Right hindlimb (tissue), 1 donor: ENCODE measurements around the gene SCG5.
"Not testable (repeated sequence)": the region's sequence is repeated elsewhere in the genome, so short reads cannot be mapped to it uniquely, and the experiment has no call there.

ENCODE experiments used
- DNase-seq: peaks from one replicate; pipeline ENCODE4 v3.0.0-alpha.2; 2018

The SCG5 gene, protein sequence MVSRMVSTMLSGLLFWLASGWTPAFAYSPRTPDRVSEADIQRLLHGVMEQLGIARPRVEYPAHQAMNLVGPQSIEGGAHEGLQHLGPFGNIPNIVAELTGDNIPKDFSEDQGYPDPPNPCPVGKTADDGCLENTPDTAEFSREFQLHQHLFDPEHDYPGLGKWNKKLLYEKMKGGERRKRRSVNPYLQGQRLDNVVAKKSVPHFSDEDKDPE

DNA sequence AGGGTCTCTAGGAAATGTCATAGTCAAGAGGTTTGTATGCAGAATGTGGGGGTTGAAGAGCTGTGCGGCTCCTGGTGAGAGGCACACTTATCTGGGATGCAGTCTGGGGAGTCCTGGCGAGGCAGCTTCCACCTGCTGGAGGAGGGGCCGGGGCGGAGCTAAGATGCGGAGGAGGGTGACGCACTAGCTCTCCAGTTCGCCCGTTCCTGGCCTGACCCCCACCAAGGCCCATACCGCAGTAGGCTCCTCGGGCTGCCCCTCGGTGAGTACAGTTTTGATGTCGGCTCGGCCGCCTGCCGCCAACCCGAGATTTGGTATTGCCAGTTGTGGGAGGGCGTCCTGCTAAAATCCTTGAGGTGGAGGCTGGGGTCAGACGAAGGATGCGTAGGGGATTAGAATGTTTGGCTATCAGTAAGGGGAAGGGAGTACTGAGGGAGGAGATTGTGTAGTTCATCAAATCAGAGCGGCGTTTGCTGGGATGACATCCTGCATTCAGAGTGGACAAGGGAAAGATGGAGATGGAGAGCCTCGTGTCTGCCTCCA, at the start of gene SCG5:
SCG5 (plus strand) TSS at position 194 of the 543 bp plus-strand sequence. CDS start 1,883 bp downstream, outside the sequence.
- DNase-seq = peak; percentile 62

DNA sequence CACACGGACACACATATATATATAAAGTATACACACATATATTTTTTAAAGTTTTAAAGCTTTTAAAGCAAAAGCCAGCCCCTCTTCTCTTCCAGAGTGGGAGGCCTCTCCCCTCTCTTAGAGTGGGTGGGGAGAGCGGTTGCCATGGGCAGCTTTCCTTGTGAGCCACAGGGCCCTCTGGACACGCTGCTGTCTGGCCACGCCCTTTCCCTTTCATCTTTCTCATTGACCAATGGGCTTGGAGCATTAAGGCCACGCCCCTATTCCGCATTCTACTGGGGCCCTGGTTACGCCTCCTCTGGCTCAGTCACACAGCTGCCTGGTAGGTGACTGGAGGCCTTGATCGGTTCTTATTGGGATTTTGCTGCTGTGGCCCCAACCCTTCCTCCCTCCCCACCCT, 48.4 kb upstream of the SCG5 start, which contains the start of gene GOLGA8N:
GOLGA8N (plus strand) TSS at position 306 of the 400 bp plus-strand sequence.
- not testable (repeated sequence) for DNase-seq

DNA sequence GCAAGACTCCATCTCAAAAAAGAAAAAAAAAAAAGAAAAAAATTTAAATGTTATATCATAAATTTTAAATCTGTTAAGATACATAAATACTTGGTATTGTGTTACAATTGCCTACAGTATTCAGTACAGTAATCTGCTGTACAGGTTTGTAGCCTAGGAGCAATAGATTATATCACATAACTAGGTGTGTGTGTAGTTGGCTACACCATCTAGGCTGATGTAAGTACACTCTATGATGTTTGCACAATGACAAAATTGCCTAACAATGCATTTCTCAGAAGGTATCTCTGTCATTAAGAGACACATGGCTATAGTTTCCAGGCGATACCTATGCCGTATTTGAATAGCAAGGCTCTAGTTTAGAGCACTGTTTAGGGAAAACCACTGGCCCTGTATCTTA, 32.0 kb upstream of the SCG5 start:
- DNase-seq = not testable (repeated sequence)

DNA sequence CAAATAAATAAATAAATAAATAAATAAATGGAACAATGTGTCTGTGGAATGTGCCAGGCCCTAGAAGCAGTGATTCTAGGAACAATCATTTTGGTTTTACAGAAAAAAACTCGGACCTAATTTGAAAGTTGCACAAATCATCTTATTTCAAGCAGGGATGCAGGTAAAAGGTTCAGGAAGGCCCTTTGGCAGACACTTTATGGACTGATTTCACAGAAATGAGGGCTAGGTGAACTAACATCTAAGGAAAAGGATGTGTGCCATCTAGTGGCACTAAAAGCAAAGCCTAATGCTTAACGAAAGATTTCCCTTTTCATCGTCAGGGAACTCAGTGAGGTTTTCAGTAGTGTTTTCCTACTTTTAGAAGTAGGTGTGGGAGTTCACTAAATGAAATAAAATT, 30.8 kb upstream of the SCG5 start:
- not testable (repeated sequence) for DNase-seq

DNA sequence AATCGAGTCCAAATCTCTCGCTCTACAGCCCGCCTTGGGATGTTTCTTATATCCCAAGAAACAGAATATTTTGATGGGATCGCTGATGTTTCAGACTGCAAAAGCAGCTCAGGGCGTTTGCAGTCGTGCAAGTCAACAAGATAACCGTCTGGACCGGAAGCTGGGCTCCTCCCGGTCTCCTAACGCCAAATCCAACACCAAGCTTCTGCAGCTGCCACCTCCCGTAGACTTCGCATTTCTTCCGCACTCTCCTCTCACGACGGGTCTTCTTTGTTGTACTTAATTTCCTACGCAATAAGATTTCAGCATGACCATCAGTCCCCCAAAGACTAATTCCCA, 26.8 kb upstream of the SCG5 start:
- not testable (repeated sequence) for DNase-seq

DNA sequence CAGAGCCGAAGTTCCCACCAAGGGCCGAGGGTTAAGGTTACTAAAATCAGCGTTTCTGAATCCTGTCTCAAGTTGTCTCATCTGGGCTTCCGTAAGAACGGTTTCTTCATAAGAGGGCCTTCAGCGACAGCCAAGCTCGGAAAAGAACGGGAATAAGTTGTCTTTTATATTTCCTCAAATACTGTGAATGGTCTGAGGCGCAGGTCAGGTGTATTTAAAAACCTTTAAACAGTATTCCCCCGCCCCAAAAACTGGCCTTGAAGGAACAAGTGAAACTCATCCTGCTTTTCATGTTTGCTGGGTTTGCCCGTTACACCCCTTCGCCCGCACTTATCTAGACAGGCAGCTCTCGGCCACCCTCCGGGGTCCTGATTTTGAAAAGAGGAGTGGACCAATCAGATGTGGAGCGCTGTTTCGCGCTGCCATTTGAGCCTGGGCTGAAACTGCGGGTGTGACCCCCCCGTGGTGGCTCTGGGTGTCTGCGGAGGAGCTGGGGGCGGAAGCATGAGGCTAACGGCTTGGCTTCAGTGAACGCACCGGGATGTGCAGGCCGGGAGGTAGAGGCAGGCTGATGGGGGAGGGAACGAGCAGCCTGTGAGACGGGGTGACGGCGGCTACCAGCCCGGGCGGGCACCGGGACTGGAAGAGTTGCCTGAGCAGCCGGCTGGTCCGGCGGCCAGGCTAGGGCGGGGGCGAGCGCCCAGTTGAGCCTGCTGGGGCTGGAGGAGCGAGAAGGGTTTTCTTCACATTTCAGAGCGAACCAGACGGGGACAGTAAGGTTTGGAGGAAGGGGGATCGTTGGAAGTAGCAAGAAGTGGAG, 26.2 kb upstream of the SCG5 start, which contains the start of gene ARHGAP11A:
ARHGAP11A (plus strand) TSS at position 454 of the 820 bp plus-strand sequence. CDS start 708 bp downstream, outside the sequence.
- DNase-seq = peak; percentile 89

DNA sequence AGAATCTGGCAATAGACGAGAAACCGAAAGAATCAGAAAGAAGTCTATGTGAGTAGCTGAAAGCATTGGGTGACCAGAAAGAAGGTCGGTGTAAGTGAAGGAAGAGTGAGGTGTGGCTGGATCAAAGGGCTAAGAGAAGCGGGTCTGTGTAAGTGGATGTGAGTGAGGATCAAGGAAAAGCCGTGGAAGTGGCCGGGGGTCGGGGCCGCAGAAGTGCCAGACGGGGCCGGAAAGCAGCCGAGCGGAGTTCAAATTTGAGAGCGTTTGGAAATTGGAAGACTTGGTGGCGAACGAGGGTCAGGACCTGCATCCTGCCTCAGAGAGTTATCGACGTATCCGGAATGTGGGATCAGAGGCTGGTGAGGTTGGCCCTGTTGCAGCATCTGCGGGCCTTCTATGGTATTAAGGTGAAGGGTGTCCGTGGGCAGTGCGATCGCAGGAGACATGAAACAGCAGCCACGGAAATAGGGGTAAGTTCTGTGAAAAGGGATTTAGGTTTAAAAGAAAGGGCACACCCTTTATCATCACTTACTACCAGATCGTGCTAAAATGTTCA, 25.6 kb upstream of the SCG5 start:
- DNase-seq = not testable (repeated sequence)

DNA sequence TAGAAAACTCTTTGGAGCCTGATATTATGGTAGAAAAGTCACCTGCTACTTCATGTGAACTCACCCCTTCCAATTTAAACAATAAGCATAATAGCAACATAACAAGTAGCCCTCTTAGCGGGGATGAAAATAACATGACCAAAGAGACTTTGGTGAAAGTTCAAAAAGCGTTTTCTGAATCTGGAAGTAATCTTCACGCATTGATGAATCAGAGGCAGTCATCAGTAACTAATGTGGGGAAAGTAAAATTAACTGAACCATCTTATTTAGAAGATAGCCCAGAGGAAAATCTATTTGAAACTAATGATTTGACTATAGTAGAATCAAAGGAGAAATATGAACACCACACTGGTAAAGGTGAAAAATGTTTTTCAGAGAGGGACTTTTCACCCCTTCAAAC, 5.1 kb upstream of the SCG5 start:
- DNase-seq = no peak

DNA sequence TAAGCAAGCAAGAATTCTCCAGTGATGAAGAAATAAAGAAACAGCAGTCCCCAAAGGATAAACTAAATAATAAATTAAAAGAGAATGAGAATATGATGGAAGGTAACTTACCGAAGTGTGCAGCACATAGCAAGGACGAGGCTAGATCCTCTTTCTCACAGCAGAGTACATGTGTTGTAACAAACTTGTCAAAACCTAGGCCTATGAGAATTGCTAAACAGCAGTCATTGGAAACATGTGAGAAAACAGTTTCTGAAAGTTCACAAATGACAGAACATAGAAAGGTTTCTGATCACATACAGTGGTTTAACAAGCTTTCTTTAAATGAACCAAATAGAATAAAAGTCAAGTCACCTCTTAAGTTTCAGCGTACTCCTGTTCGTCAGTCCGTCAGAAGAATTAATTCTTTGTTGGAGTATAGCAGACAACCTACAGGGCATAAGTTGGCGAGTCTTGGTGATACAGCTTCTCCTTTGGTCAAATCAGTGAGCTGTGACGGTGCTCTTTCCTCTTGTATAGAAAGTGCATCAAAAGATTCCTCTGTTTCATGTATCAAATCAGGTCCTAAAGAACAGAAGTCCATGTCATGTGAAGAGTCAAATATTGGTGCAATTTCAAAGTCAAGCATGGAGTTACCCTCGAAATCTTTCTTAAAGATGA, 4.5 kb upstream of the SCG5 start:
- DNase-seq = no peak

DNA sequence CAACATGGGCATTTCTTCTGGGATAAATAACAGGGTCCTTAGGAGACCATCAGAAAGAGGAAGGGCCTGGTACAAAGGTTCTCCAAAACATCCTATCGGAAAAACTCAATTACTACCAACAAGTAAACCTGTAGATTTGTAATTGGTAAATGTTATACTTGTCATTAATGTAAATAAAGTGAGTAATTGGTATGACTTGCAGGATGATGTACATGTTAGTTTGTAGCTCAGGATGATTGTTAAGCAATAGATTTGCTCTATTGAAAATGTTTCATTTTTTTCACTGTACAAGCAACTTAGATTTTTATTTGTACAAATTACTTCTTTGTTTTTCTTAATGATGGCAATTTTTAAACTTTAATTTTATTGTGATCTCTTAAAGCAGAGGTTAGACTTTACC, 3.8 kb upstream of the SCG5 start:
- no peak for DNase-seq

DNA sequence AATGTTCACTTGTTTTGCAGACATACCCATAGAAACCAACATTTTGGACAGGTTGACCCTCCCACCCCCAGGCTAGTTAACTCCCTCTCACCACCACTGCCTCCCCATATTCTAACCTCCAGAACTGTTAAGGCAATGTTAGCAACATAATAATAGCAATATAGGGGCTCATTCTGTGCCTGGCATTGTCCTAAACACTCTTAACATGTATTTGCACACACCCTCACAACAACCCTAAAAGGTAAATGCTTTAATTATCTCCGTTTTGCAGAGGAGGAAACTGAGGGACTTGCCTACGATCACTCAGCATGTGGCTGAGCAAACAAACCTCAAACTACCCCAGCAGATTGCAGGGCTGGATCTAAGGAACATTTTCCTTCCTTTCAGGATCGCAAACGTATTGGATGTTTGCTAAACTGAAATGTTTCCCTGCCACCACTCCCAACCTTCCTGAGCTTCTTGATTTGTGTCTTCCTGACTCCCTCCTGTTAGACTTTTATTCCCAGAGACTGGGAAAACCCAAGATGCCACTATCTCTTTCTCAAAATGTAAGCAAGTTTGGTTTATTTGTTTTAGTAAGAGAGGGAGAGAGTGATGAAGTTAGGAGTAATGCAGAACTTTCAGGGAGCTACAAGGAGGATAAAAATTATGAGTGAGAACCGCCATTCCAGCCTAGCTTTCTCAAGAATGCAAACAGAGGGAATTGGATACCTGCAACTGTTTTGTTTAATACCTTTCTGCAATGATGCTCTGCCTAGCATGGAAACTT, 1.3 kb downstream of the SCG5 start:
- no peak for DNase-seq

DNA sequence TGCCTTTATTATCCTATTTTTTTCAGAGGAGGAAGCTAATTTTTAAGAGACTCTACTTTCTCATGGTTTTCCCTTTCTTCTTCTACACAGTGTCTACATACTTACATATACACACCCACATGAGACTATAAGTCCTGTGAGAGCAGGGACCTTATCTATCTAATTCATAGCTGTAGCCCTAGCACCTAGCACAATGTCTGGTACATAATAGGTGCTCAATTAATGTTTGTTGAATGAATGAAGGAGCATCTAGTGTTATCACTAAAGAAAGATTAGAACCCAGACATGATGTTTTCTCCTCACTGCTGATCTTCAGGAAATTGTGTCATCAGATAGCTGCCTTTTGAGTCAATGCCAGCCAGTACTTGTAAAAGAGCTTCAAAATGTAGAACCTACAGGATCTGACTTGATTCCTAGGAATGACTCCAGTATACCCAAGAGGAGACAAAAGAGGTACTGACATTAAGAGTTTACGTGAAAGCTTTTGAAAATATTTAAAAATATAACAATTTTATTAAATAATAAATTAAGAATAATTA, 2.5 kb downstream of the SCG5 start:
- no peak for DNase-seq

DNA sequence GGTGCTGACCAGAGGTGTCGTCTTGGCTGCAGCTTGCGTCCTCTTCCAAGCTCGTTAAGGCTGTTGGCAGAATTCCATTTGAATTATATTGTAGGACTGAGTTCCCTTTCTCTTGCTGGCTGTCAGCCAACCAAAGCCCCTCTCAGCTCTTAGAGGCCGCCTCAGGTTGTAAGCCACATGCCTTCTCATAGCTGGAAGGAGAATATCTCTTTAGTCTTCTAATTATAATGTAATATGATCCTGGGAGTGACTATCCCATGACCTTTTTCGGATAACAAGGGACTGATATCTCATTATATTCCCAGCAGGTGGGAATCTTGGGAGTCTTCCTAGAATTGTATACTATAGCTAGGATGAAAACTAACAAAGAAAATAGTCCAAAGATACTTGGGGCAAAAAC, 4.8 kb downstream of the SCG5 start:
- no peak for DNase-seq

DNA sequence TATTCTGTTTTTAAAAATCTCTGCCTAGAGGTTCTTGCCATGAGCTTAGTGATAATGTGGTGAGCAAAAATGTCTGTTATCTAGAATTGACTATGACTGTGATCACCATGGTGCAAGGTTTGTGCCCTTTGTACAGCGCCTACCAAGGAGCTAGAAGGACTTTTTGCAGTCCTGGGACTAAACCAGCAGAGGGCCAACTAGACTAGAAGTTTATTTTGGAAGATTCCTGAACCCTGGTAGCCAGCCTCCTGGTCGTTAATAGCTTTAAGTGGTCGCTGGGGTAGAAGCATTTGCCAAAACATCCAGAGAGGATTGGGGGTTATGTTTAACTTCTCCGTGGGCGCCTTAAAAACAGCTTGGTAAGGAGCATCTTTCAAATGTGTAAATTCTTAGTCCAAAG, 7.8 kb downstream of the SCG5 start:
- DNase-seq = no peak

DNA sequence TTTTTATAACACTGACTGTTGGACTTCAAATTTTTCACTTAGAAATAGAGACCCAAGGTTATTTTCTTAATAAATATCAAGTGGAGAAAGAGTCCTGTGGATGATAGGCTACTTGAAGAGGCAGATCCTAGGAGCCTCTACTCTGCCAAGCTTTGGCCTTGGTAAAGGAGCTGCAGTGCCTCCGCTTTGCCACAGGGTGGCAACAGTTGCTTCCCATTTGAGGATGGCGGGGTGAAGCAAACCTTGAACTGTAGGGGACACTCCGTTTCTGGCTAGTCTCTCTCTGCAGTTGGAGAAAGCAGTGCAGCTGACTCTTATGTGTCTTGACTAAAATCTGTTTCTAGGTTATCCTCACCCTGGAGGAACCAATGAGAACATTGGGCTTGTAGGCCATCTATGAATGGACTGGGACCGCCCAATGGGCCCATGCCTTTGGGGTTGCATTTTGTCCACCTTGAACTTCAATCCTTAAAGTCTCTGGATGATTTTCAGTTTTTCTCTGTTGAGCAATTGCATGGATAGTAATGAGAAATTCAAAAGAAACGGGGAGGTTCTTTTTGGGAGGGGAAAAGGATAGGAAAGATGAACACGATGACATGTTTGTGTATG, 9.8 kb downstream of the SCG5 start:
- DNase-seq = peak; percentile 65

DNA sequence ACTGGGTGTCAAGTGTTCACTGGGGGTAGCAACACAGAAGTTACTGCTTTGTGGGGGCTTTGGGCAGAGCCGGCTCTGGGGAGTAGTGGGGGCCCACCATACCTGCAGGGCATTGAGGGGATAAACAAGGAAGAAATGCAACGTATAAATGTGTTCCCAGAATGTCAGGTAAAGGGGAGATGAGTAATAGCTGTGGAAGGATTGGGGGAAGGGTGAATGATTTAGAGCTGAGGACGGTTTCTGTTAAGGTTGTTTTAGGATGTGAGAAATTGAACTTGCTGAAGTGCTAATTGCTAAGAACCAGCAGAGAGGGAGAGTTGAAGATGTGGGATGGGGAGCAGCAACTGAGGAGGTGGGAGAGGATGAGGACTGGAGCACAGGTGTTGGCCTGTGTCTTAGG, 10.7 kb downstream of the SCG5 start:
- DNase-seq = no peak

DNA sequence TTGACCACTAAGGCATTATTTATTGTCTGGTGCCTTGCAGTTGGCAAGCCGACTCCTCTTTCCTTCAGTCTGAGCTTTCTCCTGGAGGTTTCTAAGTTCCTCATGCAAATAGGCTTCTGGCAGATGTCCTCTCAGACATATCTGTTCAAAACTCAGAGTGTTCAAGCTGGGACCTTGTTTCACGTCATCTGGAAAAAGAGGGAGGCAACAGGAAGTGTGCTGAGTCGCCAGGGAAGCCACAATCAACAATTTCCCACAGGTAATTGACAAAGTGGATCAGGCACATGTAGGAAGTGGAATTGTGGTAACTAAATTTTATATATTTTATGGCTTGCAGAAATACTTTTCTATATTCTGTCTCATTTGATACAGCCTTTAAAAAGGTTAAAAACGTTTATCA, 14.6 kb downstream of the SCG5 start:
- no peak for DNase-seq

DNA sequence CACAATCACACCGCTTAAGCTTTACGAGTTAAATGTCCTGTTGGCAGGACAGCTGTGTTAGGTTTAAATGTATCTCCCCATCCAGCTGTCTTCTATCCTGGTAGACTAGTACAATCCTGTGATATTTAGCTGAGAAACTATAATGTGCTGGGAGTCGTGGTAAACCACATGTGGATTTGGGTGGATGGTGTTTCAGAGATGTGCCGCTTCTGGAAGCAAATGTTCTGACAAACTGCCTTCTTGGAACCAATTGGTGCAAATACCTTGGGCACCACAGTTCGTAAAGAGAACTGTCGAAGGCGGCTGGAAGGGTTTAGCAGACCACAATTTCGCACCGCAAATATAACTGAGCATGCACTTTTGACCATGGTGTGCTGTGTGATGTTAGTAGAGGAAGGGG, 15.0 kb downstream of the SCG5 start:
- DNase-seq = peak; percentile 33

DNA sequence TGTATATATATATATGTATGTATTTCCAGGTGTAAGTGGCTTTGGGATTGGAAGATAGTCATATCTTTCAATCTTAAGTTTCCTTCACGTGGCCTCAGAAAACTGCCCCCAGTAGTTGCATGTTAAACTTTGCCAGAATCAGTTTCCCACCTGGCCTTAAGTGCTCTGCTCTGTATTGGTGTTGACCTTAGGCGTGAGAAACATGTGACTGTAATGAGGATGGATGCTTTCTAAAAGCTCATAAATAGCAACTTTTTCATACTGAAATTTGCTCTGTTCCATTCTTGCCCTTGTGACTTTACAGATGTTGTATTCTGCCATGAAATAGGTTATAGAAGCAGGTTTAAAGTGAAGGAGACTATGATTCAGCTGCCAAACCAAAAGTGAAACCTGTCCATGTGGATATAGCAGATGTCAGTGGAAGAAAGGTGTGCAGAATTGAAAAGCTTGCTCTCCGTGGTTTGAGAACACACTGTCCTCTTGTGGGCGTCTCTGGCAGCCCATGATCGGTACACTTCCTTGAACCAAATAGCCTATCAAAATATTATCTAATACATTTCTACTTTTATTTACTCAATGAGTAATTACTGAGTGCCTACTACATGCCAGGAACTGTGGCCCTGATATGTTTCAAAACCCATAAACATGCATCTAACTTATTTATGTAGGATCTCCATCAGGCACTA, 15.8 kb downstream of the SCG5 start:
- DNase-seq = no peak

DNA sequence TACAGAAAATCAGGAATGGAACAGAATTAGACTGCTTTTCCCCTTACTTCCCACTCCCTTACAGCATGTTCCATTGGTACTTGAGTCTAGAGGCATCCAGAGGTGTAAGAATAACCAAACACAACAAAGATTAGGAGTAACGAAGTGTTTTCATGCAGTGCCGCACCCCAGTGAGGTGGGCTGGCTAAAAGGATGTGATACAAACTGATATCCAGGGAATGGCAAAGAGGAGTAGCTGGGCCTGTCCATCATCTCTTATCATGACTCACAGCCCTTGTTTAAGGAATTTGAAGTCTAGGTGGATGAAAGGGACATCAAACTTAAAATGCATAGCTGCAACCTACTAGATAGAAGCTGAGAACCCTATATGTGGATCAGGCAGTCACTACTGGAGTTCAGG, 16.4 kb downstream of the SCG5 start:
- no peak for DNase-seq
